DMS 273 (cell line): ENCODE results near the gene GGTLC1.
A peak's percentile ranks its signal among the peaks of the same experiment; 100 is the strongest.
"Not testable (repeated sequence)": the region's sequence is repeated elsewhere in the genome, so short reads cannot be mapped to it uniquely, and the experiment has no call there.

Experiments used
- DNase-seq: peaks from one replicate; lab custom pipeline; 2025; ENCODE audit not compliant: unreplicated experiment; lab: John Stamatoyannopoulos, UW

GGTLC1 gene

GRCh38 chr20:23995291-23995690 is 6.7 kb upstream of the GGTLC1 start:
- DNase-seq: not testable (repeated sequence)

GRCh38 chr20:23994001-23994633 is 5.5 kb upstream of the GGTLC1 start:
- DNase-seq: not testable (repeated sequence)

GRCh38 chr20:23993440-23993839 is 4.9 kb upstream of the GGTLC1 start:
- not testable (repeated sequence) for DNase-seq

- not testable (repeated sequence) for DNase-seq
Observed at GRCh38 chr20:23990296-23990695, 1.7 kb upstream of the GGTLC1 start.

GRCh38 chr20:23988966-23989365 is 387 bp upstream of the GGTLC1 start:
- DNase-seq: not testable (repeated sequence)

- DNase-seq: not testable (repeated sequence)
Observed at GRCh38 chr20:23986716-23987115, 1.9 kb downstream of the GGTLC1 start.

GRCh38 chr20:23986310-23986709 is 2.3 kb downstream of the GGTLC1 start:
- DNase-seq: not testable (repeated sequence)

GRCh38 chr20:23985790-23986225 is 2.8 kb downstream of the GGTLC1 start:
- not testable (repeated sequence) for DNase-seq

GRCh38 chr20:23985066-23985789 is 3.4 kb downstream of the GGTLC1 start:
- DNase-seq: not testable (repeated sequence)

- not testable (repeated sequence) for DNase-seq
Observed at GRCh38 chr20:23984476-23985023, 4.0 kb downstream of the GGTLC1 start.

- not testable (repeated sequence) for DNase-seq
Observed at GRCh38 chr20:23982112-23983018, 6.2 kb downstream of the GGTLC1 start.

- DNase-seq: not testable (repeated sequence)
Observed at GRCh38 chr20:23981526-23981925, 7.1 kb downstream of the GGTLC1 start.

- peak; percentile 71 for DNase-seq
Observed at GRCh38 chr20:23981014-23981413, 7.6 kb downstream of the GGTLC1 start.

- peak; percentile 18 for DNase-seq
Observed at GRCh38 chr20:23979899-23980811, 8.4 kb downstream of the GGTLC1 start.

GRCh38 chr20:23979380-23979779 is 9.2 kb downstream of the GGTLC1 start:
- not testable (repeated sequence) for DNase-seq

GRCh38 chr20:23978457-23978856 is 10.1 kb downstream of the GGTLC1 start:
- DNase-seq: peak; percentile 28

- no peak for DNase-seq
Observed at GRCh38 chr20:23974966-23975365, 13.6 kb downstream of the GGTLC1 start.

GRCh38 chr20:23971310-23971709 is 17.3 kb downstream of the GGTLC1 start:
- peak; percentile 9 for DNase-seq

GRCh38 chr20:23970049-23970448 is 18.5 kb downstream of the GGTLC1 start:
- DNase-seq: no peak

GRCh38 chr20:23967616-23967979 is 21.0 kb downstream of the GGTLC1 start:
- DNase-seq: no peak
